NCI-H460 (cell line): ENCODE measurements around the gene PCCA. TPM values are rescaled to one million over a fixed set of nuclear protein-coding genes. Genes with fewer than 3 reads are reported as not detected.

Experiments
- DNase-seq: peaks from one replicate; pipeline ENCODE4 v3.0.0-alpha.2; 2016; ENCODE audit warnings: low read depth; ENCODE audit errors: extremely low read depth
- total RNA-seq: library from RNA; depleted of rRNA; stranded (reverse); fragments of >200 nt; shearing (Covaris generic); gene quantifications from 2 replicates; pipeline ENCODE4 v1.2.3, GENCODE V29; 2014

PCCA gene
- total RNA-seq, 1 experiment from 2014 or later, result 15.7 TPM

DNA sequence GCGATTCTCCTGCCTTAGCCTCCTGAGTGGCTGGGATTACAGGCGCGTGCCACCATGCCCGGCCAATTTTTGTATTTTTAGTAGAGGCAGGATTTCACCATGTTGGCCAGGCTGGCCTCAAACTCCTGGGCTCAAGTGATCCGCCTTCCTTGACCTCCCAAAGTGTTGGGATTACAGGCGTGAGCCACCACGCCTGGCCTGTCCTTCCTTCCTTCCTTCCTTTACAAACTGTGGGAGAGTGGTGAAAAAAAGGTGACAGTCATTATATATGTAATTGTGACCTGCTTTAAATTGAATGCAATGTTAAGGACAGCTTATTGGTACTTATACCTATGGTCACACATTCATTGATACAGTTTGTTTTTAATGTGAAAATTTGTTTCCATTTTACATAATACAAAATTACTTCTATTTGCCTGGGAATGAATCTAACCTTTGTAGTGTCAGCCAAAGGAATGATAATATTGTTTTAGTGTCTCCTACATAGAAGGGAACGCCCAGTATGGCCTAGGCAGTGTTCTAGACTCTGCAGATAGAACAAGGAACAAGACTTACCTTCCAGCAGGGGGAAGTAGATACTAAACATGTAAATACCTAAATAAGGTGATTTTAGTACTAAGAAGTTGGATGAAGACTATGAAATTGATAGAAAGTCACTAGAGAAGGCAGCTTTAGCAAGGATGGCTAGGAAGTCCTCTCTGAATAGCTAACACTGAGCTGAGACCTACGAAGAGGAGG lies 353.4 kb downstream of the PCCA start:
- DNase-seq, result no peak

DNA sequence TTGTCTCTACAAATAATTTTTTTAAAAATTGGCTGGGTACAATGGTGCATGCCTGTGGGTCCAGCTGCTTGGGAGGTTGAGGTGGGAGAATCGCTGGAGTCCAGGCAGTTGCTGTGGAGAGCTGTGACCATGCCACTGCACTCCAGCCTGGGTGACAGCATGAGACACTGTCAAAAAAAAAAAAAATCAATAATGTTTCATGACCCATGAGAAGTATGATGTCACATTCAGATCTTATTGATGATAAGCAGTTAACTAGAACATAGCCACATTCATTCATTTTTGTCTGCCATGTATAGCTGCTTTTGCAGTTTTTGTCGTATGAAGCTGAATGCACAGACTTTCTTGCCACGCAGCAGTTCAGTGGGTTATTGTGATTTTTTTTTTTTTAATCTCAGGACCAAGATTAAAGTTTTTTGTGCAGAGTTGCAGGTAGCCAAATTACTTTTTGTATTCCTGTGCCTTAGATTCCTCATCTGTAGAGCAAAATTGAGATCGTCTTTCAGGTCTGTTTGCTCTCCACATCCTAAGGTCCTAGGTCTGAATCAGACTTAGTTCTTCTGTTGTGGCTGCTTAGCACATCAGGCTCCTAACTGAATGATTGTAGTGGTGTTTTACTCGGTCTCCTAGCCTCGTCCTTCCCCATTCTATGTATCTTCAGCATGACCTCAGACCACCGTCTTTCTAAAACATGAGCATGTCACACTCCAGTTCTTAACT lies 354.5 kb downstream of the PCCA start:
- DNase-seq, result no peak

DNA sequence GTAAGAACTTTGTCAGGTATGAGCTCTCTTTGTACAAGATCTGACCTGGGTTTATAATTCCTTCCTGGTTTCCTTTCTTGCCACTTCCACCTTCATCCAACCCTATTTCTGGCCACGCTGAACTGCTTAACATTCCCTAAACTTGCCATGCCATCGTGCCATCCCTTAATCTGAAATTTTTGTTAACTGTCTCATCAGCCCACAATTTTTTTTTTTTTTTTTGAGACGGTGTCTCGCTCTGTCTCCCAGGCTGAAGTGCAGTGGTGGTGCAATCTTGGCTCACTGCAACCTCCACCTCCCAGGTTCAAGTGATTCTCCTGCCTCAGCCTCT lies 355.1 kb downstream of the PCCA start:
- DNase-seq, result no peak

DNA sequence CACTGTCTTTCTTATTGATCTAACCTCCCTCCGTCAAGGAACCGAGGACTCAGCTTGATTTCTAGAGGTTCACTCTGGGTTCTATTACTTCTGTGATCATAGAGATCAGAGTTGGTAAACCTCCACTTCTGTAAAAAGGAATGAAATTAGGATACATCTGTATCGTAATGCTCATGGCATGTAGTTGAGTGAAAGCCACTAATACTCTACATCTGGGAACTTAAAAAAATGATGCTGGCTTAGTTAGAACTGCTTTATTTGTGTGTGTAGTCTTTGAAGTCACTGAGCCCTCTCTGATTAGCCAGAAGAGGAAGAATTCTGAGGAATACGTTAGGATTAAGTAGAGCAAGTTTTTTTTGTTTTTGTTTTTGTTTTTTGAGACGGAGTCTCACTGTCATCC lies 358.9 kb downstream of the PCCA start:
- no peak for DNase-seq

DNA sequence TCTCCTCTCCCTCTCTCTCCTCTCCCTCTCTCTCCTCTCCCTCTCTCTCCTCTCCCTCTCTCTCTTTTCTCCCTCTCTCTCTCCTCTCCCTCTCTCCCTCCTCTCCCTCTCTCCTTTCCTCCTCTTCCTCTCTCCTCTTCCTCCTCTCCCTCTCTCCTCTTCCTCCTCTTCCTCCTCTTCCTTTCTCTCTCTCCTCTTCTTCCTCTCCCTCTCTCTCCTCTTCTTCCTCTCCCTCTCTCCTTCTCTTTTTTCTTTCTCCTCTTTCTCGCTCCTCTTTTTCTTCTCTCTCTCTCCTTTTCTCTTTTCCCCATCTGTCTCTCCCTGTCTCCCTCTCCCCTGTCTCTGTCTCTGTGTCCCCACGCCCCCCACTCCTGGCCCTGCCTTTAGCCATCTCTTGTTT lies 363.0 kb downstream of the PCCA start:
- no peak for DNase-seq

DNA sequence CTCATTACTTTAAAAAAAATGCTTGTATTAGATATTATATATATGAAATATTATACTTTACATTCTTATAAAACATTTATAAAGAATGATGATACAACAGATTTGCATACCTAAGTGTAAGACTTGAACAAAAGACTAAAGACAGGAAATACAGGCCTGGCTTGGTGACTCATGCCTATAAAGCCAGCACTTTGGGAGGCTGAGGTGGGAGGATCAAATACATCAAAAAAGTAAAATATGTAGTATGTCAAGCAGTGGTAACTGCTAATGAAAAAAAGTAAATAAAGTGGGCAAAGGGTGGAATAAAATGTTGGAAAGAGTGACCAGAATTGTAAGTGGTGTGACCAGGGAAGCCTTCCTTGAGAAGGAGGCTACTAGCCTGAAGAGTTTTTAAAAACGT lies 366.0 kb downstream of the PCCA start:
- DNase-seq, result no peak

DNA sequence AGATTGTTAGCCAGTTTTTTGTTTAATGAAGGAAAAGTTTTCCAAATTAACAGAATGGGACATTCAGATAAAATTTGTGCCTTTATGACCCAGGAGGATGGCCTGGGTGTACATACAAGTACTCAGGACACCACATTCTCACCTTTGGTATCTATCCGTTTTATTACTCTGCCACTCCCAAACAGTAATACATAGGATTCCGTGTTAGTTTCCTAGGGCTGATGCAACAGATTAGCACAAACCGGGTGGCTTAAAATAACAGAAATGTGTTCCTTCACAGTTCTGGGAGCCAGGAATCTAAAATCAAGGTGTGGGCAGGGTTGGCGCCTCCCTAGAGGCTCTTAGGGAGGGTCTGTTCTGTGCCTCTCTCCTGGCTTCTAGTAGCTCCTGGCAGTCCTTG lies 369.8 kb downstream of the PCCA start:
- no peak for DNase-seq

DNA sequence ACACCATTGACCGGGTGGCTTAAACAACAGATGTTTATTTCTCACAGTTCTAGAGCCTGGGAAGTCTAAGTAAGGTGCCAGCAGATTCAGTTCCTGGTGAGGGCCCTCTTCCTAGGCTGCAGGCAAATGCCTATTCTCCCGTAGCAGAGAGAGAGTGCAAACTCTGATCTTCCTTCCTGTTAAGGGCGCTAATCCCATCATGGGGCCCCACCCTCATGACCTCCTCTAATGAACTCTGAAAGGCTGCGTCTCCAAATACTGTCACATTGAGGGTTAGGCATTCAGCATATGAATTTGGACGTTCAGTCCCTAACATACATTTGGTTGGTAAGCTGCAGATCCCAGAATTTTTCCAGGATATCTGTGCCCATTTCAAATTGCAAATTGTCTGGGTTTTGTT lies 370.9 kb downstream of the PCCA start:
- DNase-seq, result no peak

DNA sequence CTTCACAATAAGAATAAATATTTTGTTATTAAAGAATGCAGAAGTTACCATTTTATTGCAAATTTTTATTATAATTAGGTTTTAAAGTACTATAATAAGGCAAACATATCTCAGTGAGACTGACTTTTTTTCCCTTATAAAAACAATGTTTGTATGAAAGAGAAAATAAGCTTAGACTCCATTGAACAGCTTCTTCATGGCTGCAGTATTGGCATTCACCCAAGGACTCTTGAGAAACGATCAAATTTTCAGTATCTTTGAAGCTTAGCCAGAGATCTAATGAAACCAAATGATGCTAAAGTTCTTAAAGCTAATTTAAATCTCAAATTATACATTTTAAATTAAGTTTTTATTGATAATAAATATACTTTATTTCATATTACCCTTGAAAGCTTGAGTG lies 371.4 kb downstream of the PCCA start:
- no peak for DNase-seq

DNA sequence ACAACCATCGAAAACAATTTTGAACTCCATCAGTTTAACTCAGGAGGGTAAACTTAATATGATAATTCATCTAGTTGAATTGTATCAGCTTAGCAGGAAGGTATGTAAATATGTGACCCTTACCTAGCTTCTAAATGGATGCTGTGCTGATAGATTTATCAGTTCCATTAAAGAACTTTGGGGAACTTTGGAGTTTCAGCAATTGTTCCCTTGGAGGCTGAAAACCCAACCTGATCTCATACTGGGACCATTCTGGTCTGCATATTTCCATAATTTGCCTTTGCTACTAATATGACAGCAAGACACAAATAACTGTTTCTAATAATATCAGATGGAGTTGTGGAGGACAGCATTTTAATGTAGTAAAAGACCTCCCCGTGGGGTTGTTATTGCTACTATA lies 371.9 kb downstream of the PCCA start:
- DNase-seq, result no peak

DNA sequence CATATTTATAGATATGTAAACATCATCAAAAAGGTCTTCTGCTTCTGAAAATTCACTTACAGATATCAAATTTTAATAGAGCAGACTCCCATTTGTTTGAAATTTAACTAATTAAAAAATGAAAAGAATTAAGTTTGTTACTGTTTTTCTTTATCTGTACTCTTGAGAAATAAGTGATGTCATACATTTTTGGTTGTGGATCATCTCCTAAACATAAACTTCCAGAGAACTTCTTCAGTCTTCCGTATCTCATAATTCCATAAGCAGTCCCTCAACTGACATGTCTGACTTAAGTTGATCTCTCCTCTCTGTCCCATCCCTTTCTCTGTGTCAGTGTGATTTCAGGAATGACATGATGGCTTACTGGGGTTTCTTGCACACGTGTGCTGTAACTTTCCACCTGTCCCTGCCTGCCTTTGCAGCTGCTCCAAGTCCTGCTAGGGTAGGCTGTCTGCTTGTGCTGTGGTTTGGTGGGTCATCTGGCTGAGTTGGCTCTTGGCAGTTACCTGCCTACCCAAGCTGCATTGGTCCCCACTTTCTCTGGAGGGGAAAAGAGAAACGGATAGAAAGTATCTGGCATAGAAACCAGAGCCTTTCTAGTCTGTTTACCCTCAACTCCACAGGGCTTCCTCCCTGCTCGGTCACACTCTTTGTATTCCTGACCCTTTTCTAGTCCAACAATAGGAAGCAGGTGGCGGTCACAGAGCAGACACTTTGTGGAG lies 372.6 kb downstream of the PCCA start:
- no peak for DNase-seq

DNA sequence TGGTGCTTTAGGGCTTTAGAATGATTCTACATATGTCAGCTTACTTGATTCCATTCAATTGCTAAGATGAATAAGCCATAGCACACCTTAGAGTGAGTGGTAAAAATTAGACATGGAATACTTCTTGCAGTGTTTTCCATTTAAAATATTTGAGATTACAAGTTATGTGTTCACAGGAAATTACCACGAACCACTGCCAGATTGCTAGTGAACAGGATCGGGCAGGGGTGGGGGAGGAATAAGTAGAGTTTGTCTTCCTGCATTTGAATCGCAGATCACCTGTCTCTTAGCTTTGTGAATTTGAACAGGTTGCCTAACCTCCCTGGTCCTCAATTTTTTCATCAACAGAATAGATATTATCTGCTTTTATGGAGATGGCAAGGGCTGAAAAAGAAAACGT lies 375.1 kb downstream of the PCCA start:
- DNase-seq, result no peak

DNA sequence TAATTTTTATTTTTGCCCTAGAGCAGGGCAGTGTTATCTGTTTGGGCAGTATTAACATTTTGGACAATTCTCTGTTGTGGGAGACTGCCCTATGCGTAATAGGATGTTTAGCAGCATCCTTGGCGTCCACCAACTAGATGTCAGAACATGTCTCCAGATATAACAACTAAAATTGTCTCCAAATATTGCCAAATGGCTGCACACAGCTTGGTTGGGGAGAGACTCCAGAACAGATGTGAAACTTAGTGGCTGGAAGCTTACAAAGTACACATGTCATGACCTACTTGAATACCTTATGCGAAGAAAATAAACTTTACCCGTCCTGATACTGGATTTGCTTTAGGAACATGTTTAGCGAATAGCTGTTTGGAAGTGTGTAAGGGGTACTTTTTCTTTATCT lies 376.7 kb downstream of the PCCA start:
- no peak for DNase-seq

DNA sequence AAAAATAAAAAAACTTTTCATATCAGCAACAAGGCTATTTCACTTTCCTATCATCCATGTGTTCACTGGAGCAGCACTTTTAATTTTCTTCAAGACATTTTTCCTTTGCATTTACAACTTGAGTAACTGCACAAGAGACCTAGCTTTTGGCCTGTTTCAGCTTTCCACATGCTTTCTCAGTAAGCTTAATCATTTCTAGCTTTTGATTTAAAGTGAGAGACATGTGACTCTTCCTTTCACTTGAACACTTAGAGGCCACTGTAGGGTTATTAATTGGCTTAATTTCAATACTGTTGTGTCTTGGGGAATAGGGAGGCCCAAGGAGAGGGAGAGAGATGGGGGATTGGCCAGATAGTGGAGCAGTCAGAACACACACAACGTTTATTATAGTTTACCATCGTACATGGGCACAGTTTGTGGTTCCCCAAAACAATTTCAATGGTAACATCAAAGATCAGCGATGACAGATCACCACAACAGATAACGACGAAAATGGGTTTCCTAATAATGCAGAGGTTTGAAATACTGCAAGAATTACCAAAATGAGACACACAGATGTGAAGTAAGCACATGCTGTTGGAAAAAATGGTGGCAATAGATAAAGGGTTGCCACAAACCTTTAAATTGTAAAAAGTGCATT lies 382.1 kb downstream of the PCCA start:
- no peak for DNase-seq

DNA sequence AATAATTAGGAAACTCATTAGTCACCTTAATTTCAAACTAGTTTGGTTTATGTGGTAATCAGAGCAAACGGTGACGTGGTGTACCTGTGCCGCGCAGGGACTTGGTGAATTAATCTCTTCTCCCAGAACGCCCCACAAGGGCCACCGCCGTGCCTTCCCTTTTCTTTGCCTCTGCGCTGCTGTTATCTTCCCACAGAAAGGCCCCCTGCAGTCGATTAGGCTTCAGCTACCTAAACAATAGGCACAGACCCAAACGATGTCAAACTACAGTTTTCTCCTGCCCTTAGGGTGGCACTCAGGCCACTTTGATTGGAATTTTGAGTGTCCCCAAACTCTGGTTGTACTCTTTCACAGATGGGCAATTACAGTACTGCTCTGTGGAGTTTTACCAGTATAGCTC lies 384.2 kb downstream of the PCCA start:
- no peak for DNase-seq

DNA sequence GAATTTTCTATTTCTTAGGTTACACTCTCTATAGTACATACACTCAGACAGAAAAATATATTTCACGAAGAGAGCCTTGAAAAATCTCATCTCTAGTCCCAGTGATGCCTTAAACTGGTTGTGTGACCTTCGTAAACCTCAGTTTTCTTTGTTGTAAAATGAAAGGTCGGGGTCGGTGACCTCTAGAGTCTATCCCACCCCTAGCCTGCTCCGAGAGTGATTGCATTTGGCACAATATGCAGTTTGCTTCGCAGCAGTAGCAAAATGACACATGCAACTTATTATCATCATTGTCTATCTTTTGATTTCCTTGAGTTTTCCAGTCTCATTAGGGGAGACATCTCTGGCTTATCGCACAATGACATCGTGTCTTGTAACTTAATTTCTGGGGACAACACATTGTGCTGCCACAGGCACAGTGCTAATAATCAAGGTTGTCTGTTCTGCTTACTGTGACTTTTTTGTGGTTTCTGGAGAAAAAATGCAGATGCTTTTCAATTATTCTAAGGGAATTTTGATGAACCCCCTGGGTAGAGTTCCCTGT lies 384.7 kb downstream of the PCCA start:
- no peak for DNase-seq

DNA sequence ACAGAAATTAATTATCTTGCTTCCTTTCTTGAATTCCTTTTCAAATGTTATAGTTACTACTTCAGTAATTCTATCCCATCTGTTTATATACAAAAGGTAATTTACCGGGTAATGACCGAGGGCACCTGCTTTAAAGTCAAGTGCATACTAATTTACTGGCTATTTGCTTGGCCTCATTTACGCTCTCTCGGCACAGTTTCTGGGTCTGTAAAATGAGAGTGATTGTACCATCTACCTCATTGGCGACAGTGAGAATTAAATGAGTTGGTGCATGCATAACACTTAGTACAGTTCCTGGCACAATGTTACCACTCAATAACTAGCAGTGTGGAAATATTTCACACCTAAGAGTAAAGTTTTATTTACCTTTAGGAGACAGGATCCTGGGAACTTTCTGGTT lies 388.1 kb downstream of the PCCA start:
- DNase-seq, result no peak

DNA sequence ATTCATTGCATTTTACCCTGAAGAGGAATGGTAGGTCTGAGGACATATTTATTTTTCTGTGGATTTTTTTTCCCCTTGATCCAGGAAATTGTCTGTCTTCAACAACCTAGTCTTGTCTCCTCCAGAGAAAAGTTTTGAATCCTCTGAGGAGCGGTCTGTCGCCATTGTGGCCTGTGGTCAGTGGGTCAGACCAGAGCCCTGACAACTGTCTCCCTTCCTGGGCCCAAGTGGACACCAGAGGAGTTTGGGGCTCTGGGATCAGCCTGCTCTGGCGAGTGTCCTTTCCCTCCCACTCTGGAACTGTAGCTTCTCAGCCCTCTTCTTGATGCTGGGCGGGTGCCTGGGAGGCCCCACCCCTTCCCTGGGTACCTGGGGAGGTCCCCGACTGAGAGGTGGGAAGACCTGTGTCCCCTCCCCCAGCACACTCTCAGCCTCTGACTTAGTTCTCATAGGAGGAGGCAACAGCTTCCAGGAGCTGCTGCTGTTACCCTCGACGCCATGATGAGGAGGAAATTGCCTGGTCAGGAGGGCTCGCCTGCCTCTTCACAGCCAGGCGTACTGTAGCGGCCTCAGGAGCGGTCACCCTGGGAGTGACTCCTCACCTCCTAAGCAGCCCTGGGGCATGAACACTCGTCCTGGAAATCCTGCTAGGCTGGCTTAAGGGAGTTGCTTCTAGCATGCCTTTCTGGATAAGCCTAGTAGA lies 389.4 kb downstream of the PCCA start:
- DNase-seq, result no peak

DNA sequence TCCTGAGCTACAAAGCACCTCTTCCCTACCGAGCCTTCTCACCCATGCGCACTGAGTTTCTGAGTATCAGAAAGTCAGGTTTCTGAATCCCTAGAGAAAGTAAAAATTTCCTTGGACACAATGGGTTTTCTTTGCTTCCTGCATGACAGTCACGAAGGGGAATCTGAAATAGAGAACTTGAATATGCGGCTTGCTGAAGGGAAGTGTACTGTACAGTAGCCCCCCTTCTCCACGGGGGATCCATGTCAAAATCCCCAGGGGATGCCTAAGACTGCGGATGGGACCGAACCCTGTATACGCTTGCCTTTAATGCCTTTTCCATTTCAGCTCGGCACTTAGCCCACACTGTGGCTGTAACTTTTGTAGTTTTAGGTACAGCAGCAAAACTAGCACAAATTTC lies 391.8 kb downstream of the PCCA start:
- no peak for DNase-seq

DNA sequence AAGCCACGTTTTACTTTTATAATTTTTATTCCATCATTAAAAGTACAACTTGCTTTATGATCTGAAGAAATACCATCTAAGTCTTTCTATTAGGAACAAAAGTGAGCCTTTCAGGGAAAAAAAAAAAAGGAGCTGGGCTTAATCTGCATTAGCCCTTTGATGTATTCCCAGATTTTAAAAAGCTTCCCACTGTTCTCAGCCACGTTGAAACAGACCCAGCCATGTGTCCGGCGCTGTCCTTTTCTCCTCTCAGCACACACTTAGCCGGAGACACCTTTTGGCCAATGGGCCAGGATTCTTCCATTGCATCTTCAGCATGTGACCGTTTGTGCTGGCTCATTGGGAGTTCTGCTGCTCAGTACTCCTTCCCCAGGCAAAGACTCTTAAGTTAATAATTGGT lies 394.2 kb downstream of the PCCA start:
- no peak for DNase-seq
